ENCODE measurements around the gene CLCA1. TPM values are rescaled to one million over a fixed set of nuclear protein-coding genes. Genes with fewer than 3 reads are reported as not detected.

CLCA1 gene
- total RNA-seq, 1 experiment from 2014 or later: not detected

- H3K79me2 ChIP-seq (ENCODE audit: low read length): no peaks in the 10 kb centered on the region
- no peaks in the 10 kb centered on the region for H3K27me3 ChIP-seq (ENCODE audit: low read length)
- ChIA-PET CTCF (no interaction called here), POLR2A (ENCODE audit: unreplicated experiment) (no interaction called here)
- no peaks in the 10 kb centered on the region for H3F3A ChIP-seq (ENCODE audit: low read length, unreplicated experiment)
- H3K27ac ChIP-seq (ENCODE audit: low read length): no peak overlapping the region
- H3K9ac ChIP-seq (ENCODE audit: low read length): no peak overlapping the region
- no peaks in the 10 kb centered on the region for H3K9me2 ChIP-seq (replicated peaks; ENCODE audit: low read length)
- DNase-seq: no peak
- no peak for TF ChIP-seq EZH2phosphoT487 (IDR thresholded peaks at IDR 0.05; ENCODE audit: borderline replicate concordance, low read length)
- TF ChIP-seq EZH2 (IDR thresholded peaks at IDR 0.05; ENCODE audit: low read length, unreplicated experiment): no peak
- no peak for TF ChIP-seq CTCF (conservative IDR thresholded peaks at IDR 0.05; ENCODE audit: low read depth, low read length)
- H2AFZ ChIP-seq (ENCODE audit: low read length): no peak overlapping the region
- no TSS peak for BruUV-seq (replicated peaks)
- no peaks in the 10 kb centered on the region for H3K4me1 ChIP-seq (ENCODE audit: insufficient read depth, low read length)
- intact Hi-C loops (cut with micrococcal nuclease): no loop called here
- no peaks in the 10 kb centered on the region for H3K9me3 ChIP-seq (ENCODE audit: low read length)
- H3K36me3 ChIP-seq (ENCODE audit: low read depth, low read length): no peaks in the 10 kb centered on the region
- no peak for ATAC-seq
- H4K20me1 ChIP-seq (ENCODE audit: low read length): no peaks in the 10 kb centered on the region
- H3K4me3 ChIP-seq (ENCODE audit: low read length): no peak overlapping the region
- no peak overlapping the region for H3K4me2 ChIP-seq (ENCODE audit: low read length)
These were observed 2.5 kb upstream of the CLCA1 start for GRCh38 chr1:86466109-86466844.

DNA sequence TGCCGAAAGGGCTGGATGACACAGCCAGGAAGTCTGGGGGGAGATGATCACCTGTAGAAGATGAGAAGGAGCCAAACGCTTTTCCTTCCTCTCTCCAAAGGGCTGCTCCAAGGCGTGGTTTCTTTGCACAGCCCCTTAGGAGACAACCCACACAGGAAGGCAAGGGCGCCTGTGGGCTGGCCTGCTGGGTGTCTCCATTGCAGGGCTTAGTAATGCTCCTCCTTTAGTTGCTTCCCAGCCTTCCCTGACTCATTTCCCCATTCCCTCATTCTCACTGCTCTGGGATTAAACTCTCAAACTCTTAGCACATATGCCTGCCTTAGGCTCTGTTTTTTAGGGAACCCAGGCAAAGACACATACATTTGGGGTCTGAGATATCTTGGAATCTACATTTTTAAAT, 1.7 kb upstream of the CLCA1 start:
- ATAC-seq (no peak), DNase-seq (peak; percentile 14)
- Histone ChIP-seq H3K36me3 (ENCODE audit: low read depth, low read length) (no peaks in the 10 kb centered on the region), H3K9ac (ENCODE audit: low read length) (no peak overlapping the region), H3K79me2 (ENCODE audit: low read length) (no peaks in the 10 kb centered on the region), H3K9me3 (ENCODE audit: low read length) (no peaks in the 10 kb centered on the region), H3K27ac (ENCODE audit: low read length) (no peak overlapping the region), H3K4me1 (ENCODE audit: insufficient read depth, low read length) (no peaks in the 10 kb centered on the region), H3F3A (ENCODE audit: low read length, unreplicated experiment) (no peaks in the 10 kb centered on the region), H3K27me3 (ENCODE audit: low read length) (no peaks in the 10 kb centered on the region), H2AFZ (ENCODE audit: low read length) (no peak overlapping the region), H3K9me2 (replicated peaks; ENCODE audit: low read length) (no peaks in the 10 kb centered on the region), H4K20me1 (ENCODE audit: low read length) (no peaks in the 10 kb centered on the region), H3K4me3 (ENCODE audit: low read length) (no peak overlapping the region), H3K4me2 (ENCODE audit: low read length) (no peak overlapping the region)
- BruUV-seq (replicated peaks): no TSS peak
- intact Hi-C loops (cut with micrococcal nuclease): no loop called here
- CTCF ChIA-PET: no interaction called here
- TF ChIP-seq EZH2phosphoT487 (IDR thresholded peaks at IDR 0.05; ENCODE audit: borderline replicate concordance, low read length) (no peak), CTCF (conservative IDR thresholded peaks at IDR 0.05; ENCODE audit: low read depth, low read length) (no peak), EZH2 (IDR thresholded peaks at IDR 0.05; ENCODE audit: low read length, unreplicated experiment) (no peak)
- POLR2A ChIA-PET (ENCODE audit: unreplicated experiment): no interaction called here

- no peaks in the 10 kb centered on the region for H3K9me2 ChIP-seq (replicated peaks; ENCODE audit: low read length)
- ATAC-seq: no peak
- DNase-seq: no peak
- no peak overlapping the region for H3K4me2 ChIP-seq (ENCODE audit: low read length)
- H3K27me3 ChIP-seq (ENCODE audit: low read length): no peaks in the 10 kb centered on the region
- no peaks in the 10 kb centered on the region for H3K36me3 ChIP-seq (ENCODE audit: low read depth, low read length)
- intact Hi-C loops (cut with micrococcal nuclease): no loop called here
- no peak overlapping the region for H3K4me3 ChIP-seq (ENCODE audit: low read length)
- H2AFZ ChIP-seq (ENCODE audit: low read length): no peak overlapping the region
- no peak overlapping the region for H3K27ac ChIP-seq (ENCODE audit: low read length)
- no peaks in the 10 kb centered on the region for H3K9me3 ChIP-seq (ENCODE audit: low read length)
- no peak overlapping the region for H3K9ac ChIP-seq (ENCODE audit: low read length)
- CTCF ChIA-PET: no interaction called here
- H4K20me1 ChIP-seq (ENCODE audit: low read length): no peaks in the 10 kb centered on the region
- POLR2A ChIA-PET (ENCODE audit: unreplicated experiment): no interaction called here
- H3K4me1 ChIP-seq (ENCODE audit: insufficient read depth, low read length): no peaks in the 10 kb centered on the region
- TF ChIP-seq EZH2 (IDR thresholded peaks at IDR 0.05; ENCODE audit: low read length, unreplicated experiment): no peak
- no peak for TF ChIP-seq CTCF (conservative IDR thresholded peaks at IDR 0.05; ENCODE audit: low read depth, low read length)
- no peak for TF ChIP-seq EZH2phosphoT487 (IDR thresholded peaks at IDR 0.05; ENCODE audit: borderline replicate concordance, low read length)
- no peaks in the 10 kb centered on the region for H3F3A ChIP-seq (ENCODE audit: low read length, unreplicated experiment)
- H3K79me2 ChIP-seq (ENCODE audit: low read length): no peaks in the 10 kb centered on the region
- no TSS peak for BruUV-seq (replicated peaks)
These were observed 2.1 kb downstream of the CLCA1 start for GRCh38 chr1:86470859-86471258.
